SJSA1 (cell line): ENCODE measurements around the gene MTMR3. TPM values are rescaled to one million over a fixed set of nuclear protein-coding genes. Genes with fewer than 3 reads are reported as not detected.

ENCODE experiments used
- DNase-seq, 2 experiments: peaks; one replicate each; pipeline ENCODE4 v3.0.0-alpha.2; 2015 to 2020; ENCODE audit warnings: low spot score in 2 of 2, low read depth in 1 of 2
- H3K27ac ChIP-seq: fragments of 250-450 bp; sonication (Bioruptor Pico); 2 replicates; pipeline ENCODE4 v1.5.1; 2020; ENCODE audit warnings: mild to moderate bottlenecking, moderate library complexity
- H3K27me3 ChIP-seq: fragments of 250-450 bp; sonication (Bioruptor Pico); replicated peaks from 2 replicates; pipeline ENCODE4 v1.5.1; 2020; ENCODE audit warnings: mild to moderate bottlenecking, moderate library complexity
- H3K36me3 ChIP-seq: fragments of 250-450 bp; sonication (Bioruptor Pico); 2 replicates; pipeline ENCODE4 v1.5.1; 2020; ENCODE audit warnings: mild to moderate bottlenecking
- H3K4me1 ChIP-seq: fragments of 250-450 bp; sonication (Bioruptor Pico); replicated peaks from 2 replicates; pipeline ENCODE4 v1.6.1; 2021; ENCODE audit warnings: mild to moderate bottlenecking
- H3K4me3 ChIP-seq: fragments of 250-450 bp; sonication (Bioruptor Pico); 2 replicates; pipeline ENCODE4 v1.5.1; 2020; ENCODE audit warnings: mild to moderate bottlenecking
- H3K9me3 ChIP-seq: fragments of 250-450 bp; sonication (Bioruptor Pico); replicated peaks from 2 replicates; pipeline ENCODE4 v1.5.1; 2020; ENCODE audit warnings: mild to moderate bottlenecking
- total RNA-seq: library from RNA; depleted of rRNA; stranded (reverse); fragments of >200 nt; shearing (Covaris generic); gene quantifications from 2 replicates; pipeline ENCODE4 v1.2.3, GENCODE V29; 2014

Gene MTMR3
- total RNA-seq, 1 experiment from 2014 or later, result 26.4 TPM

DNA sequence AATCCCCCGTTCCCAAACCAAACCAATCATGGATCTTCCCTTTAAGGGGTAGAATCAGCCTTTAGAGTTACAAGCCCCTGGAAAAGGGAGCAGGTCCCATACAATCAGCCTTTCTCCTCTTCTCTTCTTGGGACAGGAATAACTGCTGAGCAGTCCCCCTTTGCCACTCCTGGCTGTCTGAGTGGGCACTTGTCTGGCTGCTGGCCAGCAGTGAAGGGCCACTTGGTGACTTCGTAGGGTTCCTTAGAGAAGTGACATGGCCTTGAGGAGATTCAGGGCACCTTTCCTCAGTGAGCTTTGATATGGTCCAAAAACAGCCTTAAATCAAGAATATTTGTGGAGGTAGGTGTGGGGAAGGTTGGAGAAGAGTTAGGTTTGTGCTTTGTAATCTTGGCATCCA, 143.8 kb downstream of the MTMR3 start:
- Histone ChIP-seq H3K4me1 (no peaks in the 10 kb centered on the region), H3K9me3 (no peaks in the 10 kb centered on the region), H3K27me3 (no peaks in the 10 kb centered on the region), H3K27ac (no peak overlapping the region), H3K4me3 (no peak overlapping the region), H3K36me3 (peaks cover 60% of the 10 kb centered on the region)
- no peak for DNase-seq

DNA sequence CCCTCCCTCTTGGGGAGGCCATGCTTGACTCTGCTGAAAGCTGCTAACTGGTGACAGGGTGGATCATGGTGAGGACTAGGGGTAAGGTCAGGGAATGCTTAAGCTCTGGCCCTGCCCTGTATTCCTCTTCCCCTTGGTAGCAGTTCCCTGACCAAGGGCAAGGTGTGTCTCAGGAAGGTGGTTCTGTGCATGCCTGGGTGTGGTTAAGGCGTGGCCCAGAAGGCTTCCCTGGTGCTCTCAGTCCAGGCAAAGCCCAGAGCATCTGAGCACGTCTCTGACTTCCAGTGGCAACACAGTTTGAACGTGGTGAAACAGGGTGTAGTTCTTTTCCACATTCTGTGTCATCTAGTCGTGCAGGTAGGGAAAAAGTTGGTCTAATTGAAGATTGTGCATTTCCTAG, 144.2 kb downstream of the MTMR3 start:
- no peak overlapping the region for H3K4me3 ChIP-seq
- no peaks in the 10 kb centered on the region for H3K27me3 ChIP-seq
- H3K36me3 ChIP-seq, result peaks cover 56% of the 10 kb centered on the region
- no peaks in the 10 kb centered on the region for H3K9me3 ChIP-seq
- H3K27ac ChIP-seq, result no peak overlapping the region
- no peak for DNase-seq
- H3K4me1 ChIP-seq, result no peaks in the 10 kb centered on the region

DNA sequence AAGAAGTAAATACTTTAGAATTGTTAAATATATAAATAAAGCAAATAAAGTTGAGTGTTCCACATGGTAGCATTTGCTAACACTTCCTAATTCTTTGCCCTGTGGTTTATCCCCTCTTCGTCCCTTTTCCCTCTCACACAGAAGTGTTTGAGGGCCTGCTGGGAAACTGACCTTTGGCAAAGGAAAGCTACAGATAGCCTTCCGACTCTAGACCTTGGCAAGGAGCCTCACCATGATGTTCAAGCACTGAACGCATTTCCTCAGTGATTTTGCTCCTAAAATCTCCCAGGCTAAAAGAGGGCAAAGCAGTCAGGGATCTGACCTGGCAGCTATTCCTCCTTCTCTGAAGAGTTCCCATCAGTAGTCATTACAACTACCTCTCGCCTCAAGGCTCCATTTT, 144.8 kb downstream of the MTMR3 start:
- H3K36me3 ChIP-seq, result peaks cover 50% of the 10 kb centered on the region
- no peak overlapping the region for H3K27ac ChIP-seq
- no peak overlapping the region for H3K4me3 ChIP-seq
- no peaks in the 10 kb centered on the region for H3K4me1 ChIP-seq
- H3K27me3 ChIP-seq, result no peaks in the 10 kb centered on the region
- H3K9me3 ChIP-seq, result no peaks in the 10 kb centered on the region
- no peak for DNase-seq

GRCh38 chr22:30028731-30029130, 145.8 kb downstream of the MTMR3 start:
- H3K4me3 ChIP-seq, result no peak overlapping the region
- no peak overlapping the region for H3K27ac ChIP-seq
- no peaks in the 10 kb centered on the region for H3K9me3 ChIP-seq
- no peaks in the 10 kb centered on the region for H3K27me3 ChIP-seq
- DNase-seq, result no peak
- H3K36me3 ChIP-seq, result peaks cover 41% of the 10 kb centered on the region
- H3K4me1 ChIP-seq, result no peaks in the 10 kb centered on the region

DNA sequence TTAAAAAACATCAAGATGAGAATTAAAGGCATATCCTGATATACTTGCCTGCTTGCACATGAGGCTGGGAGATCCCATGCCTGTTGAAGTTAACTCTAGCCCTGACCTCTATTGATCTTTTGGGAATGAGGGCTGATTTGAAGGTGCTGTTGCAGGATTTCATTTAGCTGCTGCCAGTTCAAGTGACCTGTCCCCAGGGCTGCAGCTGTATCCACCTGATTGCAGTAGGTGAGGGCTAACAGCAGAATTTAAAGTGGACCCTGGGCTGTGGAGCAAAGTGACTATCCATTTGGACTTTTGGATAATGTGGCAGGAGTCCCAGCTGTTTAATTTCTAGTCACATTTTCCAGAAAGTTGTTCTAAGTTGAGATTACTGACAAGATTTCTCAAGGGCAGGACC, 146.5 kb downstream of the MTMR3 start:
- no peaks in the 10 kb centered on the region for H3K4me1 ChIP-seq
- H3K27ac ChIP-seq, result no peak overlapping the region
- no peak for DNase-seq
- no peak overlapping the region for H3K4me3 ChIP-seq
- H3K36me3 ChIP-seq, result peaks cover 39% of the 10 kb centered on the region
- no peaks in the 10 kb centered on the region for H3K27me3 ChIP-seq
- no peaks in the 10 kb centered on the region for H3K9me3 ChIP-seq

GRCh38 chr22:30030329-30030728, 147.4 kb downstream of the MTMR3 start:
- no peak overlapping the region for H3K4me3 ChIP-seq
- no peaks in the 10 kb centered on the region for H3K9me3 ChIP-seq
- no peak overlapping the region for H3K27ac ChIP-seq
- H3K27me3 ChIP-seq, result no peaks in the 10 kb centered on the region
- H3K4me1 ChIP-seq, result no peaks in the 10 kb centered on the region
- H3K36me3 ChIP-seq, result peaks cover 31% of the 10 kb centered on the region
- no peak for DNase-seq

GRCh38 chr22:30031328-30031727, 148.4 kb downstream of the MTMR3 start:
- H3K4me1 ChIP-seq, result no peaks in the 10 kb centered on the region
- no peak for DNase-seq
- H3K27me3 ChIP-seq, result no peaks in the 10 kb centered on the region
- no peak overlapping the region for H3K27ac ChIP-seq
- H3K4me3 ChIP-seq, result no peak overlapping the region
- no peaks in the 10 kb centered on the region for H3K9me3 ChIP-seq
- peaks cover 21% of the 10 kb centered on the region for H3K36me3 ChIP-seq

DNA sequence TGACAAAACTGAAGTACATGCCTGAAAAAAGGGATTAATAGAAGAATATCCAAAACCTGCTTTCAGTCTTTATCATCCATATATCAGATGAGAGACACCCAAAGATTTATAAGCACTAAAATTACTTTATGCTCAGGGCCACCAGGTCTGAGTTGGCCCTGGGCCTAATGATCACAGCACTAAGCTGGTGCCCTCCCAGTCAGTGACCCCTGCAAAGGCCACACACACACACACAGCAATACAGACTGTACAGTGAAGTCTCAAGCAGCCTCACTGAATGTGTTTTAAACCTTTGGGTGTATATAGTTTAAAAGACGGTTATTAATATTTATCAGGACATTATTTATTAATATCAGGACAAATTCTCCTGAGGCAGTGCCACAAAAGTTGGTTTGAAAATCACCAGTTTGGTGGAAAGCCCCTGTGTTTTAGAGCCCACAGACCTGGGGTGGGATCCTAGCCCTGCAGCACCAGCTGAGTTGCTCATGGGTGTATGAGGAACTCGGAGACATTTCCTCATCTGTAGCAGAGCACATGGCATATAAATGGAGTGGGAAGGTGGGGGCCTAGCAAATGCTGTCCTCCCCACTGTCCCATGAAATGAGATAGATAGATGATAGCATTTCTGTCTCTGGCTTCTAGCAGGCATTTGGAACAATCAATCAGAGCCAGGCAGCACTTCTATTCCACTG, 148.9 kb downstream of the MTMR3 start:
- no peaks in the 10 kb centered on the region for H3K9me3 ChIP-seq
- H3K36me3 ChIP-seq, result peaks cover 15% of the 10 kb centered on the region
- no peak overlapping the region for H3K27ac ChIP-seq
- no peak overlapping the region for H3K4me3 ChIP-seq
- H3K27me3 ChIP-seq, result no peaks in the 10 kb centered on the region
- no peak for DNase-seq
- H3K4me1 ChIP-seq, result no peaks in the 10 kb centered on the region

DNA sequence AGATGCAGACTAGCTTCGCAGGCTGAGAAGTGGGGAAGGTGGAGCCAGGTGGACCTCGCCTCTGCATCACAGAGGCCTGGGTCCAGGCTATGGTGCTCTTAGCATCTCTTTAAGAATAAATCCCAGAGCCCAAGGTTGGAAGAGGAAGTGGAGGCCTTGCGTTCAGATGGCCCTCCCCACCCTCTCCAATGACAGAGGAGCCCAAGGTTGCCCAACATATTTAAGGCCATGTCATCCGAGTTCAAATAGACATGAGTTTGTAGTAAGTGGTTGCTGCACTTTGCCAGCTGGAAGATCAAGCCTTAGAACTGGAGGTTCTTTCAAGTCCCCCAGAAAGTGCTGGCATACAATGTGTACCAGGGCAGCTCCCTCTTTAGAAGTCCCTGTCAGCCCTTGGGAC, 150.2 kb downstream of the MTMR3 start:
- H3K4me1 ChIP-seq, result no peaks in the 10 kb centered on the region
- no peak for DNase-seq
- H3K27me3 ChIP-seq, result no peaks in the 10 kb centered on the region
- H3K36me3 ChIP-seq, result peaks cover 6% of the 10 kb centered on the region
- H3K9me3 ChIP-seq, result no peaks in the 10 kb centered on the region
- H3K4me3 ChIP-seq, result no peak overlapping the region
- H3K27ac ChIP-seq, result no peak overlapping the region

DNA sequence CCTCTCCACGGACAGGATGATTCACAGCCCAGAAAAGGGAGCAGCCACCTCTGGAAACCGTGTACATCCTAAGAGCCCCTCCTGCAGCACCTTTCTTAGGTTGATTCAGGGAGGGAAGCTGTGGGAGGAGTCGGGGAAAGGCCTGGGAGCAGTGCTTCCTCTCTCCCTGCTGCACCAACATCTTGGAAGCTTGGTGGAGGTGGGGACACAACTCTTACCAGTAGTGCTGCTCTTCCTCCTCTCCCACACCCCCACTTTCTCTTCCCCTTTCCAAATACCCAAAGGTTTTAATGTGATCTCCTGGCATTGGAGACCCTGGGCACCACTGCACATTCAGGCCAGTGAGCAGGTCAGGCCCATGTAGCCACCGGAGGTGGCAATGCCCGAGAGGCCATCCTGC, 150.9 kb downstream of the MTMR3 start:
- no peak overlapping the region for H3K4me3 ChIP-seq
- no peak for DNase-seq
- H3K36me3 ChIP-seq, result no peaks in the 10 kb centered on the region; the same call in none of the 2 replicates
- no peaks in the 10 kb centered on the region for H3K27me3 ChIP-seq
- H3K9me3 ChIP-seq, result no peaks in the 10 kb centered on the region
- no peaks in the 10 kb centered on the region for H3K4me1 ChIP-seq
- no peak overlapping the region for H3K27ac ChIP-seq

DNA sequence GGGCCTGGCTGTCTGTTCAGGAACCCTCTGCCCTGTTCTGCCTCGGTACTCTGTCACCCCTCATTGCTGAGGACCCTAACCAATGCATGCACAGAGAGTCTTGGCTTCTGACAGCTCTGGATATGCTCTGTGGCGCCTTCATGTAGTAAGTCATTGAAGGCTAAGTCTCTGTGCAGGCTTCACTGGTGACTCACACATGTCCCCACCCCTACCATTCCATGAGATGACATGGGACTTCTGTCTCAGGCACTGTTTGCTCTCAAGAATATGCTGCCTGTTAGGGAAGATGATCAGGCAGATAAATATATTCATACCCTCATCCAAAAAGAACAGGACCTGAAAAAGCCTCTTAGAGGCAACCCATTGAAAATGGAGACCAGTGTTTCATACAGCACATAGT, 153.7 kb downstream of the MTMR3 start:
- no peak for DNase-seq
- Histone ChIP-seq H3K4me1 (no peaks in the 10 kb centered on the region), H3K9me3 (no peaks in the 10 kb centered on the region), H3K4me3 (no peak overlapping the region), H3K27me3 (no peaks in the 10 kb centered on the region), H3K36me3 (no peaks in the 10 kb centered on the region), H3K27ac (no peak overlapping the region)

- Histone ChIP-seq H3K4me3 (no peak overlapping the region), H3K4me1 (no peaks in the 10 kb centered on the region), H3K36me3 (no peaks in the 10 kb centered on the region), H3K27ac (no peak overlapping the region), H3K27me3 (no peaks in the 10 kb centered on the region), H3K9me3 (no peaks in the 10 kb centered on the region)
- no peak for DNase-seq
Observed at GRCh38 chr22:30038219-30038618, 155.2 kb downstream of the MTMR3 start.

DNA sequence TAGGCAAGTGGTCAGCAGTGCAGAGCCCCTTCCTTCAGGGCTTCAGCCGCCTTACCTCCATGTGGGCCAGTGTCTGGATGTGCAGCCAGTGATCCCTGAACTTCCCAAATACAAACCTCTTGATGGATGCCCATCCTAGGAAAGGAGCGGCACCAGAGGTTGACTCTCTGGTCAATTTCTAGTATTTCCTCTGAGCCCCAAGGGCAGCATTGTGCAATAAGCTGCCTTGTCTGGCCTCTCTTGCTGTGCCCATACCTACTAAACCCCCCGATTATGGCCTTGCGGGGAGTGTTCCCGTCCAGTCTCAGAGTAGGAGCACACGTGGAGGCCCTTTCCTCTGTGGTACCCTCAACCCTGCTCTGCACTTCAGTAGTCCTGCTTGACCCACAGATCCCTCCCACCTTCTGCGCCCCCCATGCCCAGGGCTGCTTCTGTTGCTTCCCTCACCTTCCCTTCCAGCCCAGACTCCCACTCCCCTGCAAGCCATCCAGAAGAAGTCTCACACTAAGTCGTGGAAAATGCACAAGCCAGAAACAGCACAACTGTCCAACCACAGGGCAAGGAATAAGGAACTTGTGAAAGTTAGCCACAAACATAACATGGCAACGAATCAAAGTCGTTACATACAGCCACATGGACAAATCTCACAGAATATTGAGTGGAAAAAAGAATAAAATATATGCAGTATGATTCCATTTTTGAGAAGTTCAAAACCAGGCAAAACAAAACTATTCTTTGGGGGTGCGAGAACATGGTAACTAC, 157.7 kb downstream of the MTMR3 start:
- peak in 1 of 2 experiments; percentile 31 for DNase-seq
- Histone ChIP-seq H3K27me3 (no peaks in the 10 kb centered on the region), H3K4me1 (peaks cover 6% of the 10 kb centered on the region), H3K27ac (no peak overlapping the region), H3K9me3 (no peaks in the 10 kb centered on the region), H3K36me3 (no peaks in the 10 kb centered on the region), H3K4me3 (no peak overlapping the region)

GRCh38 chr22:30041475-30041874, 158.5 kb downstream of the MTMR3 start:
- Histone ChIP-seq H3K27me3 (no peaks in the 10 kb centered on the region), H3K36me3 (no peaks in the 10 kb centered on the region), H3K27ac (no peak overlapping the region), H3K4me3 (no peak overlapping the region), H3K9me3 (no peaks in the 10 kb centered on the region), H3K4me1 (peaks cover 6% of the 10 kb centered on the region)
- DNase-seq, result peak in 1 of 2 experiments; percentile 21
